ENCODE results near the gene ZNF592. TPM values are rescaled to one million over a fixed set of nuclear protein-coding genes. Genes with fewer than 3 reads are reported as not detected.

Gene ZNF592
- total and polyA plus RNA-seq, 2 of the 13 experiments (the other 11 are each of a cell fraction or from before 2014, with no cell fraction given), result 8.2 to 9.8 TPM

DNA sequence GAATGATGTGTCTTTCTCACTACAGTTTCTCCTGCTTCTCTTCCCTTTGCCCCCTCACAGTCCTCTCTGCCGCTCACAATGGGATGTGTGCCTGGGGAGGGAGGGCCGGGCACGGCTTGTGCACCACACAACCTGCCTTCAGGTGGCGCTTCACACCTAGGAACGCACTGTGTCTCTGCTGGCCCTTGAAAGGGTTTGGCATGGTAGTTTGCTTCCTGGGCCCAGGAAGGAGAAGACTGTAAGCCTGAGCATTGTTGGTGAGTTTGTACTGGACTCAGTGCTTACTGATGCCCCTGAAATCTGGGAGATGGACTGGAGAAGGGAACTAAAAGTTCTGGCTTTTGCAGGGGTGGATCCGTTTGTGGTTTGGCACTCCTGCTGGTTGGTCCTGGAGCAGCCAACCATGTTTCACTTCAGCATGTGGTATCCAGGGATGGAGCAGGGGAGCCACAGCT is 78.0 kb downstream of the ZNF592 start (continued):
- TF ChIP-seq PRPF4 (IDR thresholded peaks at IDR 0.05; ENCODE audit: low read depth, low read length, poor library complexity, severe bottlenecking), result no peak
- TF ChIP-seq, protein P1, sequence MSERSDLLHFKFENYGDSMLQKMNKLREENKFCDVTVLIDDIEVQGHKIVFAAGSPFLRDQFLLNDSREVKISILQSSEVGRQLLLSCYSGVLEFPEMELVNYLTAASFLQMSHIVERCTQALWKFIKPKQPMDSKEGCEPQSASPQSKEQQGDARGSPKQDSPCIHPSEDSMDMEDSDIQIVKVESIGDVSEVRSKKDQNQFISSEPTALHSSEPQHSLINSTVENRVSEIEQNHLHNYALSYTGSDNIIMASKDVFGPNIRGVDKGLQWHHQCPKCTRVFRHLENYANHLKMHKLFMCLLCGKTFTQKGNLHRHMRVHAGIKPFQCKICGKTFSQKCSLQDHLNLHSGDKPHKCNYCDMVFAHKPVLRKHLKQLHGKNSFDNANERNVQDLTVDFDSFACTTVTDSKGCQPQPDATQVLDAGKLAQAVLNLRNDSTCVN (CRISPR knock-in tag; IDR thresholded peaks at IDR 0.05; ENCODE audit: borderline replicate concordance), result peak; percentile 81
- TF ChIP-seq, protein P2, sequence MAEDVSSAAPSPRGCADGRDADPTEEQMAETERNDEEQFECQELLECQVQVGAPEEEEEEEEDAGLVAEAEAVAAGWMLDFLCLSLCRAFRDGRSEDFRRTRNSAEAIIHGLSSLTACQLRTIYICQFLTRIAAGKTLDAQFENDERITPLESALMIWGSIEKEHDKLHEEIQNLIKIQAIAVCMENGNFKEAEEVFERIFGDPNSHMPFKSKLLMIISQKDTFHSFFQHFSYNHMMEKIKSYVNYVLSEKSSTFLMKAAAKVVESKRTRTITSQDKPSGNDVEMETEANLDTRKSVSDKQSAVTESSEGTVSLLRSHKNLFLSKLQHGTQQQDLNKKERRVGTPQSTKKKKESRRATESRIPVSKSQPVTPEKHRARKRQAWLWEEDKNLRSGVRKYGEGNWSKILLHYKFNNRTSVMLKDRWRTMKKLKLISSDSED (CRISPR knock-in tag; IDR thresholded peaks at IDR 0.05), result no peak
- no peak for TF ChIP-seq LCORL (IDR thresholded peaks at IDR 0.05)
- peak; percentile 52; the same call in 1 of the 2 replicates for TF ChIP-seq LCORL (CRISPR knock-in tag; IDR thresholded peaks at IDR 0.05)
- no peak for TF ChIP-seq NFE2L1 (CRISPR knock-in tag; IDR thresholded peaks at IDR 0.05; ENCODE audit: borderline replicate concordance)
- TF ChIP-seq MXD4 (CRISPR knock-in tag; IDR thresholded peaks at IDR 0.05), result 0 out of 2 replicates have a peak, but pooled peaks have one; percentile 54
- peak; percentile 56; the same call in 1 of the 2 replicates for TF ChIP-seq KDM2A (CRISPR knock-in tag; IDR thresholded peaks at IDR 0.05; ENCODE audit: borderline replicate concordance, low read depth)
- no peak for TF ChIP-seq PHF5A (CRISPR knock-in tag; IDR thresholded peaks at IDR 0.05; ENCODE audit: low read depth, unreplicated experiment)
- TF ChIP-seq ZNF660 (CRISPR knock-in tag; IDR thresholded peaks at IDR 0.05; ENCODE audit: borderline replicate concordance, low read depth), result no peak
- TF ChIP-seq, protein P3, sequence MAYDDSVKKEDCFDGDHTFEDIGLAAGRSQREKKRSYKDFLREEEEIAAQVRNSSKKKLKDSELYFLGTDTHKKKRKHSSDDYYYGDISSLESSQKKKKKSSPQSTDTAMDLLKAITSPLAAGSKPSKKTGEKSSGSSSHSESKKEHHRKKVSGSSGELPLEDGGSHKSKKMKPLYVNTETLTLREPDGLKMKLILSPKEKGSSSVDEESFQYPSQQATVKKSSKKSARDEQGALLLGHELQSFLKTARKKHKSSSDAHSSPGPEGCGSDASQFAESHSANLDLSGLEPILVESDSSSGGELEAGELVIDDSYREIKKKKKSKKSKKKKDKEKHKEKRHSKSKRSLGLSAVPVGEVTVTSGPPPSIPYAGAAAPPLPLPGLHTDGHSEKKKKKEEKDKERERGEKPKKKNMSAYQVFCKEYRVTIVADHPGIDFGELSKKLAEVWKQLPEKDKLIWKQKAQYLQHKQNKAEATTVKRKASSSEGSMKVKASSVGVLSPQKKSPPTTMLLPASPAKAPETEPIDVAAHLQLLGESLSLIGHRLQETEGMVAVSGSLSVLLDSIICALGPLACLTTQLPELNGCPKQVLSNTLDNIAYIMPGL (CRISPR knock-in tag; IDR thresholded peaks at IDR 0.05; ENCODE audit: borderline replicate concordance in 1 of 2, low read depth in 1 of 2), result peak; percentile 47 to 90; a peak in 3 of 4 replicates
- 0 out of 2 replicates have a peak, but pooled peaks have one; percentile 60 for TF ChIP-seq ZNF619 (CRISPR knock-in tag; IDR thresholded peaks at IDR 0.05)
- 0 out of 2 replicates have a peak, but pooled peaks have one; percentile 32 for TF ChIP-seq CBFB (CRISPR knock-in tag; IDR thresholded peaks at IDR 0.05)
- TF ChIP-seq ZNF550 (CRISPR knock-in tag; IDR thresholded peaks at IDR 0.05; ENCODE audit: borderline replicate concordance), result no peak
- no peak for TF ChIP-seq RARG (CRISPR knock-in tag; IDR thresholded peaks at IDR 0.05; ENCODE audit: low read depth)
- no peak for TF ChIP-seq U2AF2 (IDR thresholded peaks at IDR 0.05; ENCODE audit: low read depth, low read length)
- TF ChIP-seq ZNF564 (CRISPR knock-in tag; IDR thresholded peaks at IDR 0.05), result no peak
- TF ChIP-seq, protein P4, sequence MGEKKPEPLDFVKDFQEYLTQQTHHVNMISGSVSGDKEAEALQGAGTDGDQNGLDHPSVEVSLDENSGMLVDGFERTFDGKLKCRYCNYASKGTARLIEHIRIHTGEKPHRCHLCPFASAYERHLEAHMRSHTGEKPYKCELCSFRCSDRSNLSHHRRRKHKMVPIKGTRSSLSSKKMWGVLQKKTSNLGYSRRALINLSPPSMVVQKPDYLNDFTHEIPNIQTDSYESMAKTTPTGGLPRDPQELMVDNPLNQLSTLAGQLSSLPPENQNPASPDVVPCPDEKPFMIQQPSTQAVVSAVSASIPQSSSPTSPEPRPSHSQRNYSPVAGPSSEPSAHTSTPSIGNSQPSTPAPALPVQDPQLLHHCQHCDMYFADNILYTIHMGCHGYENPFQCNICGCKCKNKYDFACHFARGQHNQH (CRISPR knock-in tag; IDR thresholded peaks at IDR 0.05), result peak; percentile 76; the same call in 1 of the 2 replicates
- TF ChIP-seq ZNF232 (CRISPR knock-in tag; IDR thresholded peaks at IDR 0.05; ENCODE audit: borderline replicate concordance), result no peak
- TF ChIP-seq, protein P5, sequence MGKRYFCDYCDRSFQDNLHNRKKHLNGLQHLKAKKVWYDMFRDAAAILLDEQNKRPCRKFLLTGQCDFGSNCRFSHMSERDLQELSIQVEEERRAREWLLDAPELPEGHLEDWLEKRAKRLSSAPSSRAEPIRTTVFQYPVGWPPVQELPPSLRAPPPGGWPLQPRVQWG (CRISPR knock-in tag; IDR thresholded peaks at IDR 0.05; ENCODE audit: borderline replicate concordance, low read depth), result no peak
- 0 out of 2 replicates have a peak, but pooled peaks have one; percentile 24 for TF ChIP-seq KMT2A (CRISPR knock-in tag; IDR thresholded peaks at IDR 0.05)
